ENCODE measurements around the gene CD82. TPM values are rescaled to one million over a fixed set of nuclear protein-coding genes. Genes with fewer than 3 reads are reported as not detected.

CD82 gene
- polyA plus RNA-seq, 1 donor from 2014 or later: 0.84 TPM

DNA sequence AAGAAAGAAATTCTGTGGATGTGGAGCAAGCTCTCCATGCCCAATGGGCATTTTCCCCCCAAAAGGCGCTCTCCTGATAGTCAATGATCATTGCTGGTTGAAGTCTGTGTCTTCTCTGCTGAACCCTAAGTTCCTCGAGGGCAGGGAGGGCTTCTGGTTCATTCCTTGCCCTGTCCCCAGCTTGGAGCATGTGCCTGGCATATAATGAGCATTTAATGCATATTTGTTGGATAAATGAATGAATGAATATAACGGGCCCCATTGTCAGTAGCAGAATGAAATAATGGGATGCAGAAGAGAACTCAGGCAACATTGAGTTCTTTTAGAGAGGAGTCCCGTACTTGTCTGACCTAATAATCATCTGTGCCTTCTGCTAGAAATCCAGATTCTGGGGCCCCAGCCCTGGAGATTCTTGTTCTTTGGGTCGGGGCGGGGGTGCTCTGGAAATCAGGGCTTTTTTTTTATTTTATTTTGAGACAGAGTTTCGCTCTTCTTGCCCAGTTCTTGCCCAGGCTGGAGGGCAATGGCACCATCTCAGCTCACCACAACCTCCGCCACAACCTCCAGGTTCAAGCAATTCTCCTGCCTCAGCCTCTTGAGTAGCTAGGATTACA, 64.4 kb downstream of the CD82 start:
- no peaks in the 10 kb centered on the region for H3K9me3 ChIP-seq (ENCODE audit: low read length)
- no peak for TF ChIP-seq CTCF (IDR thresholded peaks at IDR 0.05; ENCODE audit: poor library complexity, severe bottlenecking)
- no peak for TF ChIP-seq POLR2AphosphoS5 (IDR thresholded peaks at IDR 0.05)
- no peak for TF ChIP-seq RAD21 (conservative IDR thresholded peaks at IDR 0.05)
- no peak for TF ChIP-seq EP300 (conservative IDR thresholded peaks at IDR 0.05; ENCODE audit: poor library complexity, severe bottlenecking)
- no peak for TF ChIP-seq EZH2 (IDR thresholded peaks at IDR 0.05; ENCODE audit: borderline replicate concordance, insufficient read depth, low read length, poor library complexity, severe bottlenecking)
- TF ChIP-seq SMC3 (conservative IDR thresholded peaks at IDR 0.05; ENCODE audit: poor library complexity): no peak
- no peak for TF ChIP-seq TAF1 (IDR thresholded peaks at IDR 0.05; ENCODE audit: low read depth)
- TF ChIP-seq, protein P1, sequence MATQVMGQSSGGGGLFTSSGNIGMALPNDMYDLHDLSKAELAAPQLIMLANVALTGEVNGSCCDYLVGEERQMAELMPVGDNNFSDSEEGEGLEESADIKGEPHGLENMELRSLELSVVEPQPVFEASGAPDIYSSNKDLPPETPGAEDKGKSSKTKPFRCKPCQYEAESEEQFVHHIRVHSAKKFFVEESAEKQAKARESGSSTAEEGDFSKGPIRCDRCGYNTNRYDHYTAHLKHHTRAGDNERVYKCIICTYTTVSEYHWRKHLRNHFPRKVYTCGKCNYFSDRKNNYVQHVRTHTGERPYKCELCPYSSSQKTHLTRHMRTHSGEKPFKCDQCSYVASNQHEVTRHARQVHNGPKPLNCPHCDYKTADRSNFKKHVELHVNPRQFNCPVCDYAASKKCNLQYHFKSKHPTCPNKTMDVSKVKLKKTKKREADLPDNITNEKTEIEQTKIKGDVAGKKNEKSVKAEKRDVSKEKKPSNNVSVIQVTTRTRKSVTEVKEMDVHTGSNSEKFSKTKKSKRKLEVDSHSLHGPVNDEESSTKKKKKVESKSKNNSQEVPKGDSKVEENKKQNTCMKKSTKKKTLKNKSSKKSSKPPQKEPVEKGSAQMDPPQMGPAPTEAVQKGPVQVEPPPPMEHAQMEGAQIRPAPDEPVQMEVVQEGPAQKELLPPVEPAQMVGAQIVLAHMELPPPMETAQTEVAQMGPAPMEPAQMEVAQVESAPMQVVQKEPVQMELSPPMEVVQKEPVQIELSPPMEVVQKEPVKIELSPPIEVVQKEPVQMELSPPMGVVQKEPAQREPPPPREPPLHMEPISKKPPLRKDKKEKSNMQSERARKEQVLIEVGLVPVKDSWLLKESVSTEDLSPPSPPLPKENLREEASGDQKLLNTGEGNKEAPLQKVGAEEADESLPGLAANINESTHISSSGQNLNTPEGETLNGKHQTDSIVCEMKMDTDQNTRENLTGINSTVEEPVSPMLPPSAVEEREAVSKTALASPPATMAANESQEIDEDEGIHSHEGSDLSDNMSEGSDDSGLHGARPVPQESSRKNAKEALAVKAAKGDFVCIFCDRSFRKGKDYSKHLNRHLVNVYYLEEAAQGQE (IDR thresholded peaks at IDR 0.05; ENCODE audit: borderline replicate concordance): no peak
- TF ChIP-seq MXI1 (conservative IDR thresholded peaks at IDR 0.05; ENCODE audit: poor library complexity, severe bottlenecking): no peak
- H3F3A ChIP-seq (ENCODE audit: insufficient read depth, low read length, poor library complexity, severe bottlenecking): no peaks in the 10 kb centered on the region
- H4K20me1 ChIP-seq (ENCODE audit: insufficient read depth): no peaks in the 10 kb centered on the region
- no peaks in the 10 kb centered on the region for H3K9me2 ChIP-seq (ENCODE audit: insufficient read depth, low read length)
- no peaks in the 10 kb centered on the region for H3K36me3 ChIP-seq (ENCODE audit: insufficient read depth, low read length)
- no peak overlapping the region for H3K4me2 ChIP-seq (ENCODE audit: low read length)
- H3K79me2 ChIP-seq (replicated peaks; ENCODE audit: insufficient read depth, low read length): no peaks in the 10 kb centered on the region
- H2AFZ ChIP-seq (ENCODE audit: low read depth, low read length): no peak overlapping the region
- no peak overlapping the region for H3K4me3 ChIP-seq (ENCODE audit: low read length)
- H3K27me3 ChIP-seq (ENCODE audit: insufficient read depth, low read depth, low read length): no peaks in the 10 kb centered on the region
- no peak overlapping the region for H3K27ac ChIP-seq (ENCODE audit: low read length)
- no peak overlapping the region for H3K9ac ChIP-seq (ENCODE audit: low read length)

- TF ChIP-seq EZH2 (IDR thresholded peaks at IDR 0.05; ENCODE audit: borderline replicate concordance, insufficient read depth, low read length, poor library complexity, severe bottlenecking) (no peak), CTCF (IDR thresholded peaks at IDR 0.05; ENCODE audit: poor library complexity, severe bottlenecking) (no peak), TAF1 (IDR thresholded peaks at IDR 0.05; ENCODE audit: low read depth) (no peak), SMC3 (conservative IDR thresholded peaks at IDR 0.05; ENCODE audit: poor library complexity) (no peak), RAD21 (conservative IDR thresholded peaks at IDR 0.05) (no peak), EP300 (conservative IDR thresholded peaks at IDR 0.05; ENCODE audit: poor library complexity, severe bottlenecking) (no peak), POLR2AphosphoS5 (IDR thresholded peaks at IDR 0.05) (no peak), MXI1 (conservative IDR thresholded peaks at IDR 0.05; ENCODE audit: poor library complexity, severe bottlenecking) (no peak)
- TF ChIP-seq, protein P1 (IDR thresholded peaks at IDR 0.05; ENCODE audit: borderline replicate concordance): no peak
- Histone ChIP-seq H3K27me3 (ENCODE audit: insufficient read depth, low read depth, low read length) (no peaks in the 10 kb centered on the region), H3F3A (ENCODE audit: insufficient read depth, low read length, poor library complexity, severe bottlenecking) (no peaks in the 10 kb centered on the region), H3K79me2 (replicated peaks; ENCODE audit: insufficient read depth, low read length) (no peaks in the 10 kb centered on the region), H3K9me2 (ENCODE audit: insufficient read depth, low read length) (no peaks in the 10 kb centered on the region), H3K4me3 (ENCODE audit: low read length) (no peak overlapping the region), H3K9me3 (ENCODE audit: low read length) (no peaks in the 10 kb centered on the region), H3K27ac (ENCODE audit: low read length) (no peak overlapping the region), H2AFZ (ENCODE audit: low read depth, low read length) (no peak overlapping the region), H3K4me2 (ENCODE audit: low read length) (no peak overlapping the region), H3K9ac (ENCODE audit: low read length) (no peak overlapping the region), H4K20me1 (ENCODE audit: insufficient read depth) (no peaks in the 10 kb centered on the region), H3K36me3 (ENCODE audit: insufficient read depth, low read length) (no peaks in the 10 kb centered on the region)
Observed at GRCh38 chr11:44630511-44631210, 65.2 kb downstream of the CD82 start.

Data from neural cell (in vitro differentiated cells).